22Rv1 (cell line): ENCODE results near the gene ARHGAP42.

Experiments
- CTCF ChIP-seq: fragments of 450-650 bp; IDR thresholded peaks from 2 replicates; pipeline ENCODE4 v1.5.1; 2017; ENCODE audit warnings: mild to moderate bottlenecking
- ZFX ChIP-seq: fragments of 450-650 bp; IDR thresholded peaks from 2 replicates; pipeline ENCODE4 v1.6.1; 2017; ENCODE audit warnings: antibody characterized with exemption, borderline replicate concordance

GRCh38 chr11:101035872-101036271 is 348.8 kb downstream of the ARHGAP42 start:
- no peak for TF ChIP-seq CTCF
- no peak for TF ChIP-seq ZFX
